ENCODE measurements around the gene SHROOM1.

- TF ChIP-seq CTCF (conservative IDR thresholded peaks at IDR 0.05 in 1 of 2, IDR thresholded peaks at IDR 0.05 in 1 of 2; ENCODE audit: low read depth in 1 of 2, low read length in 2 of 2) (no peak), EZH2 (IDR thresholded peaks at IDR 0.05; ENCODE audit: low read length, missing control alignments) (no peak)
Observed at GRCh38 chr5:132776938-132777208, 53.6 kb downstream of the SHROOM1 start.
